Testis (tissue), 3 donors: ENCODE measurements around the gene FSTL4. TPM values are rescaled to one million over a fixed set of nuclear protein-coding genes. Genes with fewer than 3 reads are reported as not detected.

Source experiments
- DNase-seq: peaks from one replicate; pipeline ENCODE4 v3.0.0-alpha.2; 2019
- H3K27ac ChIP-seq, 2 donors: fragments of 200-600 bp; sonication (generic); one replicate each; pipeline ENCODE4 v1.5.1; 2019
- H3K27me3 ChIP-seq: fragments of 200-600 bp; sonication (generic); one replicate; pipeline ENCODE4 v1.5.1; 2019
- H3K36me3 ChIP-seq: fragments of 200-600 bp; sonication (generic); one replicate; pipeline ENCODE4 v1.5.1; 2017; ENCODE audit warnings: low read depth; ENCODE audit errors: missing control alignments
- H3K4me1 ChIP-seq: fragments of 200-600 bp; sonication (generic); one replicate; pipeline ENCODE4 v1.5.1; 2019
- H3K4me3 ChIP-seq, 2 donors: fragments of 200-600 bp; sonication (generic); one replicate each; pipeline ENCODE4 v1.5.1; 2017 to 2019
- H3K9me3 ChIP-seq: fragments of 200-600 bp; sonication (generic); one replicate; pipeline ENCODE4 v1.5.1; 2017
- CTCF ChIP-seq, 3 experiments: fragments of 450-650 bp in 2 of 3; fragments of 200-600 bp in 1 of 3; sonication (generic) in 1 of 3; IDR thresholded peaks; one replicate each; pipeline ENCODE4 v1.5.1; 2016 to 2019; ENCODE audit warnings: antibody characterized with exemption in 3 of 3, mild to moderate bottlenecking in 2 of 3, moderate library complexity in 1 of 3
- POLR2A ChIP-seq: fragments of 450-650 bp; IDR thresholded peaks from one replicate; pipeline ENCODE4 v1.6.1; 2017; ENCODE audit warnings: antibody characterized with exemption, mild to moderate bottlenecking, moderate library complexity
- WGBS, 2 donors: methylation state at CpG; one replicate each; pipeline ENCODE4 v1.1.5; 2018; 5-methylcytosine and 5-hydroxymethylcytosine counted together
- intact Hi-C: fragments of 100-400 bp; cut with DNase I; formaldehyde crosslinking; loops from one replicate; pipeline ENCODE4 v1.15.1; 2023; ENCODE audit warnings: low total_unique reads
- polyA plus RNA-seq: library from polyadenylated mRNA; stranded (reverse); fragments of 350-450 nt; fragmentation: Illumina TruSeq; extraction: RNeasy Lipid Tissue Mini Kit (QIAGEN cat#74804); gene quantifications from one replicate; pipeline ENCODE4 v1.2.3, GENCODE V29; 2014; ENCODE audit warnings: low read depth, low replicate concordance; ENCODE audit not compliant: insufficient read depth
- total RNA-seq, 2 donors: library from RNA; depleted of rRNA; stranded (reverse); fragments of >200 nt; gene quantifications; one replicate each; pipeline ENCODE4 v1.2.3, GENCODE V29; 2016

The FSTL4 gene
- total and polyA plus RNA-seq, 3 donors from 2014 or later: 7.1 to 8.6 (median 7.4) TPM

- H3K4me1 ChIP-seq: no peaks in the 10 kb centered on the region
- no peak overlapping the region for H3K4me3 ChIP-seq
- H3K27me3 ChIP-seq: no peaks in the 10 kb centered on the region
- TF ChIP-seq CTCF (IDR thresholded peaks at IDR 0.05): no peak
- no peak for TF ChIP-seq POLR2A
- no peaks in the 10 kb centered on the region for H3K36me3 ChIP-seq
- no peaks in the 10 kb centered on the region for H3K9me3 ChIP-seq
- WGBS, 2 donors: 91 to 94% methylated on average over 5 of the region's 5 CpGs
- intact Hi-C loops: no loop called here
- no peak for DNase-seq
- H3K27ac ChIP-seq: no peak overlapping the region
Observed at GRCh38 chr5:133499895-133500294, 112.4 kb downstream of the FSTL4 start.

- H3K4me1 ChIP-seq: no peaks in the 10 kb centered on the region
- intact Hi-C loops: no loop called here
- H3K27ac ChIP-seq: no peak overlapping the region
- WGBS, 2 donors: 87 to 91% methylated on average over 6 of the region's 6 CpGs
- no peak for DNase-seq
- no peak for TF ChIP-seq CTCF (IDR thresholded peaks at IDR 0.05)
- no peaks in the 10 kb centered on the region for H3K36me3 ChIP-seq
- no peaks in the 10 kb centered on the region for H3K9me3 ChIP-seq
- H3K4me3 ChIP-seq: no peak overlapping the region
- no peaks in the 10 kb centered on the region for H3K27me3 ChIP-seq
Observed at GRCh38 chr5:133497608-133498348, 114.6 kb downstream of the FSTL4 start.

- no peak for TF ChIP-seq POLR2A
- no peak for TF ChIP-seq CTCF (IDR thresholded peaks at IDR 0.05)
- no peaks in the 10 kb centered on the region for H3K4me1 ChIP-seq
- intact Hi-C loops: no loop called here
- DNase-seq: no peak
- H3K9me3 ChIP-seq: no peaks in the 10 kb centered on the region
- H3K4me3 ChIP-seq: no peak overlapping the region
- WGBS, 2 donors: 89 to 90% methylated on average over 2 to 7 of the region's 7 CpGs
- no peak overlapping the region for H3K27ac ChIP-seq
- no peaks in the 10 kb centered on the region for H3K27me3 ChIP-seq
- no peaks in the 10 kb centered on the region for H3K36me3 ChIP-seq
Observed at GRCh38 chr5:133496631-133497030, 115.7 kb downstream of the FSTL4 start.

GRCh38 chr5:133494923-133495246 lies 117.5 kb downstream of the FSTL4 start:
- Histone ChIP-seq H3K9me3 (no peaks in the 10 kb centered on the region), H3K4me3 (no peak overlapping the region), H3K27ac (no peak overlapping the region), H3K36me3 (no peaks in the 10 kb centered on the region), H3K27me3 (no peaks in the 10 kb centered on the region), H3K4me1 (no peaks in the 10 kb centered on the region)
- intact Hi-C loops: no loop called here
- no peak for DNase-seq
- TF ChIP-seq CTCF (IDR thresholded peaks at IDR 0.05): no peak
- no peak for TF ChIP-seq POLR2A
- 86 to 94% methylated on average over 8 of the region's 8 CpGs for WGBS, 2 donors
